ENCODE data around the gene SDCBP2.
"Not testable (repeated sequence)": the region's sequence is repeated elsewhere in the genome, so short reads cannot be mapped to it uniquely, and the experiment has no call there.

Gene SDCBP2

DNA sequence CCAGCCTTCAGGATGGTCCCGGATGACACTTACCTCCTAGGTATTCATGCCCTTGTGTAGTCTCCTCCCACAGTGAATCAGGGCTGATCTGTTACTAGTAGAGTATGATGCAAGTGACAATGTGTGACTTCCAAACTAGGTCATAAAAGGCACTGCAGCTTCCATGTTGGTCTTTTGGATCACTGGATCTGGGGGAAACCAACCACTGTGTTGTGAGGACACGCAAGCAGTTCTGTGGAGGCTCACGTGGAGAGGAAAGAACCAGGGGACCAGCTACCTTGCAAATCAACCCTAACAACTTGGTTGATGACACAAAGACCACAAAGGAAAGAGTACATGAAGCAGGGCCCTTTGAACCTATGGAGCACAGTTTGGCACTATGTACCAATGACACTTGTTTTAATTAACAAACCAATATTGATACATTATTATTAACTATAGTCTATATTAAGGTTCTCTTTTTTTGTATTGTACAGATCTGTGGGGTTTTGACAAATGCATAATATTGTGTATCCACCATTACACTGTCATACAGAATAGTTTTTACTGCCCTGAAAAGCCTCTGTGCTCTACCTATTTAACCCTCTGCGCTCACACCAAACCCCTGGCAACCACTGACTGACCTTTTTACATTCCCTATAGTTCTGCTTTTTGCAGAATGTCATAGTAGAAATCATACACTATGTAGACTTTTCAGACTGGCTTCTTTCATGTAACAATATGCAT is 16.3 kb upstream of the SDCBP2 start:
- DNase-seq (ENCODE audit: low read depth in 2 of 2), result no peak
- TF ChIP-seq, protein P1, sequence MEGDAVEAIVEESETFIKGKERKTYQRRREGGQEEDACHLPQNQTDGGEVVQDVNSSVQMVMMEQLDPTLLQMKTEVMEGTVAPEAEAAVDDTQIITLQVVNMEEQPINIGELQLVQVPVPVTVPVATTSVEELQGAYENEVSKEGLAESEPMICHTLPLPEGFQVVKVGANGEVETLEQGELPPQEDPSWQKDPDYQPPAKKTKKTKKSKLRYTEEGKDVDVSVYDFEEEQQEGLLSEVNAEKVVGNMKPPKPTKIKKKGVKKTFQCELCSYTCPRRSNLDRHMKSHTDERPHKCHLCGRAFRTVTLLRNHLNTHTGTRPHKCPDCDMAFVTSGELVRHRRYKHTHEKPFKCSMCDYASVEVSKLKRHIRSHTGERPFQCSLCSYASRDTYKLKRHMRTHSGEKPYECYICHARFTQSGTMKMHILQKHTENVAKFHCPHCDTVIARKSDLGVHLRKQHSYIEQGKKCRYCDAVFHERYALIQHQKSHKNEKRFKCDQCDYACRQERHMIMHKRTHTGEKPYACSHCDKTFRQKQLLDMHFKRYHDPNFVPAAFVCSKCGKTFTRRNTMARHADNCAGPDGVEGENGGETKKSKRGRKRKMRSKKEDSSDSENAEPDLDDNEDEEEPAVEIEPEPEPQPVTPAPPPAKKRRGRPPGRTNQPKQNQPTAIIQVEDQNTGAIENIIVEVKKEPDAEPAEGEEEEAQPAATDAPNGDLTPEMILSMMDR (IDR thresholded peaks at IDR 0.05; ENCODE audit: low read depth, low read length), result no peak
- H3K4me3 ChIP-seq (replicated peaks in 1 of 2; ENCODE audit: low read depth in 2 of 2, low read length in 2 of 2), result no peak overlapping the region

DNA sequence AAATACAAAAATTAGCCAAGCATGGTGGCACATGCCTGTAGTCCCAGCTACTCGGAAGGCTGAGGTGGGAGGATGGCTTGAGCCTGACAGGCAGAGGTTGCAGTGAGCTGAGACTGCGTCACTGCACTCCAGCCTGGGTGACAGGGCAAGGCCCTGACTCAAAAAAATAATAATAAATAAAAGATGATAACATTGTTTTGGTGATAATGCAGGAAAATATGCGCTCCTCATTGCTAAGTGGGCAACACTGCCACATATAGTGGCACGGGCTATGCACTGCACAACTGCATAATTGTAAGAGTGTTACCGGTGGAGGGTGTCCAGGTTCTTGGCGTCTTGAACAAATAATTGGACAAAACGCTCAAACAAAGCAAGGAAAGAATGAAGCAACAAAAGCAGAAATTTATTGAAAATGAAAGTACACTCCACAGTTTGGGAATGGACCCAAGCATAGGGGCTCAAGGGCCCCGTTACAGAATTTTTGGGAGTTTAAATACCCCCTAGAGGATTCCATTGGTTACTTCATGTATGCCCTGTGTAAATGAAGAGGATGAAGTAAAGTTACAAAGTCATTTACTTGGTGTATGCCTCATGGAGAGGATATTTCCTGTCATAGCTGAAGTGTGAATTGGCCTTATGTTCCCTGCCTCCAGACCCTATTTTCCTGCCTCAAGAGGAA is 14.6 kb upstream of the SDCBP2 start:
- not testable (repeated sequence) for H3K4me3 ChIP-seq (replicated peaks in 1 of 2; ENCODE audit: low read depth in 2 of 2, low read length in 2 of 2)
- TF ChIP-seq, protein P1 (IDR thresholded peaks at IDR 0.05; ENCODE audit: low read depth, low read length), result peak; percentile 13
- peak in 1 of 2 donors; percentile 62 for DNase-seq (ENCODE audit: low read depth in 2 of 2)

DNA sequence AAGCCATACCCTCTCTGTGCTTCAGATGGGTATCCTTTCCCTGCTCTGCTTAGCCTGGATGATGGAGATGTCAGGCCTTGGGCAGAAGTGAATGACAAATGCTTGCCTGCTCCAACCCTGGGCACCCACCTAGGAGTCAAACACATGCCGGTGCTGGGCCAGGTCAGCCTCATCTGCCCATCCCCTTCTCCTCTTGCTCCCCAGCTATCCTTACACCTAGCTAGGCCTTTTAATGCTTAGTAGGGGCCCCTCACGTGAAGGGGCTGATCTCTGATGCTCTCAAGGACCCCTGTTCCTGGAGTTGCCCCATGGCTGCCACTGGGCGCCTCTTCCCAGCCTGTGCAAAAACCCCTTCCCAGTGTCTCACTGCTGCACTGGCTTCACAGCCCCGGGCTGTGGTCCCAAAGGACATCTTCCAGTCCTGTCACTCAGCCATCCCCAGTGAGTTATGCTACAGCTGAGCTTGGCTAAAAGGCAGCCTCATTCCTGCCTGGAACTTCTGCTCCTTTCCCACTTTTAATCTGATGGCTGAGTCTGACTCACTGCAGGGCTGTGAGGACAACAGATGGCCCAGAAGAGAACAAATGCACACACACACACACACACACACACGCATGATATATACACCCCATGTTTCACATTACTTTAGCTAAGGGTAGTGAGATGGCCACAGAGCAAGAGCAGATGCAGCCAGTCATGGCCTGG is 12.8 kb upstream of the SDCBP2 start:
- peak; percentile 77 to 83 for DNase-seq (ENCODE audit: low read depth in 2 of 2)
- H3K4me3 ChIP-seq (replicated peaks in 1 of 2; ENCODE audit: low read depth in 2 of 2, low read length in 2 of 2), result no peak overlapping the region
- TF ChIP-seq, protein P1 (IDR thresholded peaks at IDR 0.05; ENCODE audit: low read depth, low read length), result no peak

DNA sequence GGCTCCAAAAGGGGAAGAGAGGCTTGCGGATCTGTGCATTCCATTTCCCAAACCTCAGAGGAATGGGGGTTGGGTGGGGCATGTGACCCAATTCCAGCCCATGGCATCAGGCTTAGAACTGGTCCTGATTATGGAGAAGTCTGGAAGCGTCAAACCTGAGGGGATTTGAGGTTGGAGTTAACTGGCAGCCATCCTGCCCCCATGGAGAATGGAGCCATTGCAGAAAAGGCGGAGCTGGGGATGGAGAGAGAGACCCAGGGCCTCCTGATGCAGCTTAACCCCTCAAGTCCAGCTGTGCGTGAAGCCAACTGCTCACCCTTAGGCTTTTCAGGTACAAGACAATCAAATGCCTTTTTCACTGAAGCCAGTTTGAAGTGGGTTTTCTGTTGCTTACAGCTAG is 9.9 kb upstream of the SDCBP2 start:
- no peak for DNase-seq (ENCODE audit: low read depth in 2 of 2)
- TF ChIP-seq, protein P1 (IDR thresholded peaks at IDR 0.05; ENCODE audit: low read depth, low read length), result no peak

DNA sequence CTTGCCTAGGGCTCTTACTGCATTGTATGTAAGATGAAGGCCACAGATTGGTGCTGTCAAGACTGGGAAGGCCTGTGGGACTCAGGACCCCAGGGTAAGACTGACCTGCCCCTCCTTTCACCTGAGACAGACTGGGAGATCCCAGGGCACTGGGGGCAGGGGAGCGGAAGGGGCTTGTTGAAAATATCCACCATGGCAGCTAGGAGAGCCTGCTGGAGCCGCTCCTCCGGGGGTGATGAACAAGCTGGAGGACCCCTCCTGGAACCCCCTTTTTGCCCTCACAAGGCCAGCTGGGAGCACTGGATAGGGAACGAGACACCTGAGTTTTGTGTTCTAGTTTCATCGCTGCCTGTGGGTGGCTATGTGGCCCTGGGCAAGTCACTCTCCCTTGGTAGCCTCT is 9.2 kb upstream of the SDCBP2 start:
- TF ChIP-seq, protein P1 (IDR thresholded peaks at IDR 0.05; ENCODE audit: low read depth, low read length), result no peak
- H3K4me3 ChIP-seq (replicated peaks in 1 of 2; ENCODE audit: low read depth in 2 of 2, low read length in 2 of 2), result no peak overlapping the region
- no peak for DNase-seq (ENCODE audit: low read depth in 2 of 2)

More for the DNA sequence above, 9.9 kb upstream of the SDCBP2 start:
- H3K4me3 ChIP-seq (replicated peaks in 1 of 2; ENCODE audit: low read depth in 2 of 2, low read length in 2 of 2), result no peak overlapping the region

DNA sequence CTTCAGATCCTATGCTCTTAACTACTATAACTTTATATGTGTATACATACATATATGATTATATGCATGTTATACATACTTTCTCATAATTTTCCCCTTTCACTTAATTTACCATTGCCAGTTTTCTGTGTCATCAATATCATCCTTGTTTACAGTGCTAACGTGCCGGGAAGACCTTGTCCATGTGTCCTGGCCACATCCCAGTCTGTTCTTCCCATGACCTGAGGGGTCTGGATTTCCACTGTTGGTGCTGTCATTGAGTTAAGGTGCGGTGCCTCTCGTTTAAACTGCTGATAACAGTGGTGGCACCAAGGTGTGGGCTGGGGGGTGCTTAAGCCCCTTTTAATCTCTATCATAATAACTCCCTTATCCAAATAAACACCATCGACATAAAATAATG is 8.5 kb upstream of the SDCBP2 start:
- no peak overlapping the region for H3K4me3 ChIP-seq (replicated peaks in 1 of 2; ENCODE audit: low read depth in 2 of 2, low read length in 2 of 2)
- DNase-seq (ENCODE audit: low read depth in 2 of 2), result no peak
- TF ChIP-seq, protein P1 (IDR thresholded peaks at IDR 0.05; ENCODE audit: low read depth, low read length), result no peak
